GM19468 (cell line): ENCODE data around the gene RANBP3.

Experiments used
- ATAC-seq: cut with Tn5 transposase; IDR thresholded peaks from one replicate; pipeline ENCODE4 v1.9.1; 2021; ENCODE audit warnings: mild to moderate bottlenecking, moderate library complexity, moderate number of reproducible peaks; ENCODE audit not compliant: unreplicated experiment; ENCODE audit errors: extremely low read depth

Gene RANBP3

DNA sequence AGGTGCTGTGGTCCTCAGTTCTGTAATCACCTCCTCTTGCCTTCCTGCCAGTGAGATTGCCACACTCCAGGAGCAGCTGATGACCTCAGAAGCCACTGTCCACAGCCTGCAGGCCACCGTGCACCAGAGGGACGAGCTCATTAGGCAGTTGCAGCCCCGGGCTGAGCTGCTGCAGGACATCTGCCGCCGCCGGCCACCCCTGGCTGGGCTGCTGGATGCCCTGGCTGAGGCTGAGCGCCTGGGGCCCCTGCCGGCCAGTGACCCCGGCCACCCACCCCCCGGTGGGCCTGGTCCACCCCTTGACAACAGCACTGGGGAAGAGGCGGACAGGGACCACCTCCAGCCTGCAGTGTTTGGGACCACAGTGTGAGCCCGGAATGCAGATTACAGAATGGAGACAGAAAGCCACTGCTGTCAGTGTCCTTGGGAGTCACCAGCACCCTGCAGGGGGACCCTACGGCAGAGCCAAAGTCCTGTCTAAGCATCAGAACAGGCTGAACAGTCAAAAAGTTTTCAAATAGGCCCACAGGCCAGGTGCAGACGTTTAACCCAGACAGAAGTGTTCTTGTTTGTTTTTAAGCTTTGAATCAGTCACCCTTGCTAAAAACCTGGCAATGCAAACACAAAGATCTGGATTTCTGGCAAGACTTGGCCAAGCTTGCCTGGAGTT lies 69.0 kb downstream of the RANBP3 start:
- ATAC-seq: no peak

DNA sequence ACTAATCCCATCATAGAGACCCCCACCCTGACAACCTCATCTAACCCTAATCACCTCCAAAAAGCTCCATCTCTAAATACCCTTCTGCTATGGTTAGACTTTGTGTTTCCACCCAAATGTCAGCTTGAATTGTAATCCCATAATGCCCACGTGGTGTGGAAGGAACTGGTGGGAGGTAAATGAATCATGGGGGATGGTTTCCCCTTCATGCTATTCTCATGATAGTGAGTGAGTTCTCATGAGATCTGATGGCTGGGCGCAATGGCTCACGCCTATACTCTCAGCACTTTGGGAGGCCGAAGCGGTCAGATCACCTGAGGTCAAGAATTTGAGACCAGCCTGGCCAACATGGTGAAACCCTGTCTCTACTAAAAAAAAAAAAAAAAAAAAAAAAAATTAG lies 70.7 kb downstream of the RANBP3 start:
- ATAC-seq: no peak

DNA sequence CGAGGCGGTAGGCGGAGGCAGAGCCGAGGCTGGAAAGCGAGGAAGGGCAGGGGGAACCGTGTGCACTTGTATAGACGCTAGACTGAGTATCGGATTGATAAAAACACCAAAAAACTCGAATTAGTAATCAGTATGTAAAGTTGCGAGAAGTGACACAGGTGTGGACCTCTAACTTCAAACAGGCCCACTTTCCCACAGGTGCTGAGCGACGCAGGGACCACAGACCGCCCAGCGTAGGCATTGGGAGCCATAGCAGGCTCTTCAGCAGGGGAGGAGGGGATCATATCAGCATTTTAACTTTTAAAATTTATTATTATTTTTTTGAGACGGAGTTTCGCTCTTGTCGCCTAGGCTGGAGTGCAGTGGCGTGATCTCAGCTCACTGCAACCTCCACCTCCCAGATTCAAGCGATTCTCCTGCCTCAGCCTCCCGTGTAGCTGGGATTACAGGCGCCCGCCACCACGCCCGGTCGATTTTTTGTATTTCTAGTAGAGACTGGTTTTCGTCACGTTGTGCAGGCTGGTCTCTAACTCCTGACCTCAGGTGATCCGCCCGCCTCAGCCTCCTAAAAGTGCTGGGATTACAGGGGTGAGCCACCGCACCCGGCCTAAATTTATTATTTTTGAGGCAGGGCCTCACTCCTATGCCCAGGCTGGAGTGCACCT lies 72.7 kb downstream of the RANBP3 start:
- ATAC-seq: no peak

DNA sequence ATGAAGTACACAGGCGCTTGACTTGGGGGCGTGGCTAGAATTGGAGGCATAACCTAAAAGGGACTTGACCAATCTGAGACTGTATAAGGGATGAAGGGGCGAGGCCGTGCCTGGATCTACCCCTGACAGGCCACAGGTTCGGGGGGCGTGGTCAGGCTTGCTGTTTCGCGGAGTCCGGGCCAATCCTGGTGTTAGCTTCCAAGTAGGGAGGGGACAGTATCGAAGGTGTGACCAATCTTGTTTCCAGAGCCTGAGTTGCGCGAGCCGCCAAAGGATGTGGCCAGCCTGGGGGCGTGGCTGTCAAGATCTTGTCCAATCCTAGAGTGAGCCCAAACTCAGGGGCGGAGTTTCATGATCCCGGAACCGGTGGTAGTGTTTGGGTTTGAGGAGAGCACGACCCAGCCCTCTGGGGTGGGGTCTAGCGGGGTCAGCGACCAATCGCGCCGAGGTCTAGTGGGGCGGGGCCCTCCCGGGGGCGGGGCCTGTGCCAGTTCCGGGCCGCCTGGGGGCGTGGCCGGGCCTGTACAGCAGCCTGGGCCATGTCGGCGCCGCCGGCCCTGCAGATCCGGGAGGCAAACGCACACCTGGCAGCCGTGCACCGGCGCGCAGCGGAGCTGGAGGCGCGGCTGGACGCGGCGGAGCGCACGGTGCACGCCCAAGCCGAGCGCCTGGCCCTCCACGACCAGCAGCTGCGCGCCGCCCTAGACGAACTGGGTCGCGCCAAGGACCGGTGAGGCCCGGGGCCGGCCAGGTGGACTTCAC lies 73.4 kb downstream of the RANBP3 start, which contains the start of gene VMAC:
Gene VMAC, plus strand, starts transcription at position 521 of the 762 bp plus-strand sequence. Its CDS starts 19 bp downstream, at position 540.
- peak; percentile 78 for ATAC-seq

DNA sequence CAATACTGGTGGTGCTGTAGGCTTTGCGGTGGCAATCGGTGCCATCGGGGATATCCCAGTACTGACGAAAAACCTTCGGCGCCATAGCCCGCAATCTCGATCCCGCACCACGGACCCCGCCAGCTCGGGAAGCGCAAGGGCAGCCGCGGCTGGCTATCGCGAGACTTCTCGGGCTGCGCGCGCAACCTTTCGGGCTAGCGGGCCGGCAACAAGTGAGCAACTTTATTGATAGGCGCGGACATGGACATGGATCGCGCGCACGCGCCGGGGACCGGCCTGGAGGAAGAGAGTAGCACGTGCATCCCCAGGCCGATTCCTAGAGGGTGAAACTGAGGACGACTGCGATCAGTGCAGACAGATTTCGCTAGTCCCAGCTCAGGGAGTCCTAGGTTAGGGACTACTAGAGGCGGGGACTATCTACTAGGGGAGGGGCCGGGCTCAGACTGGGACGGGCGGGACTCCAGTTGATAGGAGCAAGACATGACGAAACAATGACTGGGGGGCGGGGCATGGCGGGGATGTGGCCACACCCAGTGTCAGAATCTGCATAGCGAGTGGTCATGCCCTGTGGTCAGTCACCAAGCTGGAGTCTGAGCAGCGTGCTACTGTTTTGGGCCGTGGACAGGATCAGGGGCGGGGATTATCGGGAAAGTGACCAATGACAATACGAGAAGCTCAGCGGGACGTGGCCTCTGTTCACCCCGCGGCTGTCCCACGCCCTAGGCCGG lies 74.2 kb downstream of the RANBP3 start, which contains the start of gene NDUFA11:
Gene NDUFA11, minus strand, starts transcription at position 167 of the 728 bp plus-strand sequence. Its CDS starts 82 bp downstream, at position 85.
- ATAC-seq: peak; percentile 4

DNA sequence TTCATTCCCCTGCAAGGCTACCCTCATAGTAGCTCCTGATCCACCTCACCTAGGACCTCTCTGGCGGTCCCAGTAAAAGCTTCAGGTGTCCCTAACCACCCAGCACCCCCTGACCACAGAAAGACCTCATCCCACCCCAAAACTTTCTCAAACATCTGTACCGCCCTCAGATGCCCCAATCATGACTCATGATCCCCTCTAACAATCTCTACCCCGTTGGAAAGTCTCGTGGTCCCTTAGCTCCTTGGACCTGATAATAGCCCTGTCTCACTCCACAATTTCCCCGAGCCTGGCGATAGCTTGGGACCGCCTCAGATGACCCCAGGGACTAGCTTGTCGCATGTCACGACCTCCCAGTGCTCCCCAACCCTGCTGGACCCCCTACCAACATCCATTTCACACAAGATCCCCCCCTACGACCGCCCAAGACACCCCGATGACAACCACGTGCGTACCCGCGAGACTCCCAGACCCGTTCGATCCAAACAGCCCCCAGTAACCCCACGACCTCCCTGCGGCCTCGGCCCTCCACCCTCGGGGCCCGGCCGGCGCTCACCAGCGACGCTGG lies 74.8 kb downstream of the RANBP3 start:
- no peak for ATAC-seq

DNA sequence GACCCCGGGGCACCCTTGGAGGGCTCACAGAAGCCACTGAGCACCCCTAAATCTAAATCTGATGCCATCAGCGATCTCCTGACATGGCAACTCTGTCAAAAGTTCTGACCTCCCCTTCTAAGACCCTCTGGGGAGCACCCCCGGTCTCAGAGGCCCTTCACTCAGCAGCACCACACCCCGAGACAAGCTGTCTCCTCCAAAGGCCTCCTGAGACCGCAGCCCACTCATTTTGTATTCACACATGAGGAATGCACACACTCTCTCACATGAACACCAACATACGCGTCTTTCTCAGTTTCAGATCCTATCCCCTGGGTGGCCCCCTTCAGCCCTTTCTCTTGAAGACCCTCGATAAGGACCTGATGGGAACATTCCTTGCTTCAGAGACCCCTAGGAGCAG lies 77.0 kb downstream of the RANBP3 start:
- ATAC-seq: no peak

DNA sequence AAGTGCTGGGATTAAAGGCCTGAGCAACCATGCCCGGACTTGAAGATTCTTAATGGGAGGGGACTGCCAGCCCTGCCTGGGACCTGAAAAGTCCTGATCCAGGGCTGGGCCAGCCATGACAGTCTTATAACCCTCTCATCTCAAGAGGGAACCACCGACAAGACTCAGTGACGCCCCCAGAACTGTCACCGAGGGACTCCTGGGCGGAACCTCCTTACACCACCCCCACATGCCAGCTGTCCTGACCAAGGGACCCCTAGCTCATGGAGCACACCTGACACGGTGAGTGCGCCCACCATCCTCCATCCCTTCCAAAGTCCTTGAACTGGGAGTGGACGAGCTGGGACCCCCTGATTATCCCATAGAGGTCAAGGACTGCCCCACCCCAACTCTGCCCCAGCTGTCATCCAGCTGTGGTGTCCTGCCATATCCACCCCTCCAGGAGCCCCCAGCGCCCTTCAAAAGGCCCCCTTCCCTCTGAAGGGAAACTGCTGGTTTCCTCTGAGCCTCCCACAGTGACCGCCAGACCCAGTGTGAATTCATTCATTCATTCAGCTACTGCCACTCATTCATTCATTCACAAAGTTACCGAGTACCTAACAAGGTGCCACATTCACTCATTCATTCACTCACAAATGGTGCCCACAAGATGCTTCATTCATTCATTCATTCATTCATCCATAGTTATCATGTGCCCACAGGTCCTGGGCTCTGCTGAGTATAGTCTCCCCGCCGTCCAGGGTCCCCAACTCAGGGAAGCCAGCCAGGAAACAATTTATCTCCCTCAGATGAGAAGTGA lies 78.0 kb downstream of the RANBP3 start:
- ATAC-seq: no peak

DNA sequence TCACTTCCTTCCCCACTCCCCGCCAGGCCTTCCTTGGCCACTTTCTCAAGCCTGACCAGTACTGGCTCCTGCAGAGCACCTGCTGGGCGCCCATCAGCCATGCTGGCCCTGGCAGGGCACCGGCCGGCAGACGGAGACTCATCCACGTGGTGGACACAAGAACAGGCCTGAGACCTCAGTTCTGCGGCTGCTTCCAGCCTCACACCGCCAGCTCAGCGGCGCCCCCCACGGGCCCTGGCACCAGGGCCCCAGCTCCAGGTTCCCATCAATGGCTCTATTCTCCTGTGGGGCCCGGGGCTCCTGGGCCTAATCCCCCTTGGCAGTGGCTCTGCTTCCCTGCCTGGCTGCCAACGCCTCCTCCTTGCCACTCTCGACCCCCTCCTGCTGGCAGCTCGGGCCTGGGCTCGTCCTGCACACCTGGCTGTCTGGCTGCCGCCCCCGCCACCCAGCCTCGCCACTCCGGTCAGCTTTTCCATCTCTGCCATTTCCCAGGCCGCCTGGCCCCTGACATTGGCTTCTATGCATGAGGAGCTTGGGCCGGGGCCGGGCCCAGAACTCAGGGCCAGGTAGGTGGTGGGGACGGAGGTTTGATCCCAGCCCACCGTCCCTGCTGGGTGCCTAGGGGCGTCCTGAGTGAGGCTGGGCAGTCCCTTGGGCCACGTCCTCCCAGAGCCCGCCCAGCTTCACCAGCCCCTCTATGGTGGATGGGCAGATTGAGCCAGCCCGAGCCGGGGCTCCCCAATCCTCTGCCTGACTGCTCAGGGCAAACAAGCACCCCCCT lies 80.6 kb downstream of the RANBP3 start:
- no peak for ATAC-seq

DNA sequence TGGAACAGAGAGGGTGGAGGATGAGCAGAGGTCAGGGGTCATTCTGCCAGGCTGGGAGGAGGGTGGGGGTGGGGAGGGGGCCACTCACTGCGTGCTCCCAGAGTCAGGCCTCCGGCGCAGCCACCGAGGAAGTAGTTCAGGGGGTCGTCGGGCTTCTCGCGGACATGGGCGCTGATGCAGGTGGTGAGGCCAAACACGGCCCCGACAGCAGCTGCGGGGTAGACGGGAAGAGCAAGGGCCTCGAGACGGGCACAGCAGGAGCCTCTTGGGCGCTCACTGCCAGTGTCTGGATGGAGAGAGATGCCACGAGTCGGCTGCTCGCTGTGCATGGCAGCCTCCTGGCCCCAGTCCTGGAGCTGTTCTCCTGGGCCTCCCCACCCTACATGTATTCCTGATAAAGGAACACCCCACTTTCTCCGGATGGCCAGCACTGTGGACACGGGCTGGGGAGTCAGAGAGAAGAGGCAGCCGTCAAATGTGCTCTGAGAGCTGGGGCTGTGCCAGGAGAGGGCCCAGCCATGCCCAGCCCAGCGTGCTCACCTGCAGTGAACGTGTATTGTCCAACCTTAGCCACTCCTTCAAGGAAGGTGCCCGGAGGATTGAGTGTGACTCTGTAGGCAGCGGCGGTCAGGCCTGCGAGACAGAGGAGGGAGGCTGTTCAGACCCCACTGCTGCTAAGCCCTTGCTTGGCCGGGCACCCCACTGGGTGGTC lies 81.4 kb downstream of the RANBP3 start:
- ATAC-seq: no peak

DNA sequence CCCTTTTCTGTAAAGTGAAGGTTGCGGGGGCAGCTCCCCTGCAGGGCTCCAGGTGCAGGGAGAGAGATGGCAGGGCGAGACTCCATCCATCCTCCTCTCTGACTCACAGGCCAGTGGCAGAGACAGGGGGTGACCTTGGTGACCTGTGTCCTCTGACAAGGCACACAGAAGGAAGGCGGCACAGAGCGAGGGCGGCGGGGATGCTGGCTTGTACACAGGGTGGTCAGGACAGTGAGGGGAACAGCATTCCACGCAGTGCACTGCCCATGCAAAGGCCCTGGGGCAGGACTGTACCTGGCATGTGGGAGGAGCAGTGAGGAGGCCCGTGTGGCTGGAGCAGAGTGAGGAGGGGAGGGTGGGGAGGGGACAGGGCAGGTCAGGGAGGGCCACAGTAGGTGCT lies 82.0 kb downstream of the RANBP3 start:
- no peak for ATAC-seq

DNA sequence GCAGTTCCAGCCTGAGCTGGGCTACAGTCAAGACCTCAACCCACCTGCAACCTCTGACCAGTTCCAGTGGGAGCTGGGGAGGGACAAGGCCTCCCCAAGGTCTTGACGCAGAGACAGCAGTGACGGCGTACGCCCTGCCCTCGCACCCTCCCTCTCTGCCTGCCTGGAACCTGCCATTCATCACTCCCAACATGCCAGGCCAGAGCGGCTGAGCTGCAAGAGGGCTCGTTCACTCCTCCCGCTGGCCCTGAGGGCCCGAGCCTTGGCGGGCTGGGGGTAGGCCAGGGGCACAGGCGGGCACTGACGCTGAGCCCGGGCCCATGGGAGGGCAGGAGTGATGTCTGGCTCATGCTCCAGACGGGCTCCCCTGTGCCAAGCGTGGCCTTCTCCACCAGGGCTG lies 82.5 kb downstream of the RANBP3 start:
- ATAC-seq: no peak

DNA sequence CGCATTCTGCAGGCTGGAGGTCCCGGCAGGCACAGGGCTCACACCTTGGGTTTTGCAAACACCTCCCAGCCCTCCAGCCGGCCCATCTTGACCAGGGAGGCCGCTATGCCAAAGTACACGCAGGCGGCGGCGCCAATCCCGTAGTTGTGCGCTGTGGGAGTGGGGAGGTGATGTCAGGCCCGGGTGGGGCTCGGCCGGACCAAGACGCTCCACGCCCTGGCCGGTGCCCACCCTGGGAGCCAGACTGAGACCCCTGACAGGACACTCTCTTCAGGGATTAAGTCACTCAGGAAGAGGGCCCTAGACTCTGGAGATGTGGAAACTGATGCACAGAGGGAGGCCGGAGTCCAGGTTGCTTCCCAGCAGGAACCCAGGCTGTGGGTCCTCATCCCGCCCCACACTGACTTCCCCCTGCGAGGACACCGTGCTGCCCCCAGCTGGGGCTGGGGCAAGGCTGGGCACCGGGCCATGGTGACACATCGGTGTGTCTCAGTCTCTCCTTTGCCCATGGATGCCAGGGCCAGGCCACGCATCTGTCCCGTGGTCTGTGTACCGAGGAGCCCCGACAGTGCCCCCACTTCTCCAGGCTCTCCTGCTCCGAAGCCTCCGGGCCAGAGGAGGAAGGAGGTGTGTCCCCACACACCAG lies 83.1 kb downstream of the RANBP3 start:
- ATAC-seq: no peak

DNA sequence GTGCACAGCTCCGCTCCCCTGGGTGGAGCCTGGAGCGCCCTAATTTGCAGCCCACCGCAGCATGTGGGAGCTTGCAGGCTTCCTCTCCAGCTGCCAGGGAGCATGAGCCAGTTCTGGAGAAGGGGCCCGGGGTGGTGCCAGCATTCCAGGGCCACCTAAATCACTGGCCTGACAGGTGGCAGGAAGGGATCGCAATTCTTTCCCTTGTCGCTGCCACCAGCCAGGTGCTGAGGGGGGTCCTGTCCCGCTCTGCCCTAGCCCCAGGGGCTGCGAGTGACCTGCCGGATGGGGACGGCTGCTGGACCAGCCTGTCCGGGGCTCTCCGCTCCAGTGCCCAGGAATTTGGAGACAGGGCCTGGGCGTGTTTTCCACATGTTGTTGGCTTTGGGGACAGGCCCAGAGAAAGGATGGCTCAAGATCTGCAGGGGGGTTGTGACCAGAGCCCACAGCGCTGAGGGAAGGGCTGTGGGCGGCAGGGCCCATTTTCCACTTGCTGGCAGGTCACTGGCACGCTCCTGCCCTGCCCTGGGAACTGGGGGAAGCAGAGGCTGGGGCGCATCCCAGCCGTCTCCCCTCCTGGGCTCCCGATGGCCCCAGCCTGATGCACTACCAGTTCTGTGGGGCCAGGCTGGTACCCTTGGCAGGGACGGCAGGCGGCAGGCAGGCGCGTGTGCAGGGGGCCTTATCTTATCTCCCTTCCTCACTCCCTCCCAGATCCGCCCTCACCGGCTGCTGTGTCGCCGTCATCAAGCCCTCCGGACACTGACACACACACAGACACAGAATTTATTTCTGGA lies 83.8 kb downstream of the RANBP3 start:
- no peak for ATAC-seq

DNA sequence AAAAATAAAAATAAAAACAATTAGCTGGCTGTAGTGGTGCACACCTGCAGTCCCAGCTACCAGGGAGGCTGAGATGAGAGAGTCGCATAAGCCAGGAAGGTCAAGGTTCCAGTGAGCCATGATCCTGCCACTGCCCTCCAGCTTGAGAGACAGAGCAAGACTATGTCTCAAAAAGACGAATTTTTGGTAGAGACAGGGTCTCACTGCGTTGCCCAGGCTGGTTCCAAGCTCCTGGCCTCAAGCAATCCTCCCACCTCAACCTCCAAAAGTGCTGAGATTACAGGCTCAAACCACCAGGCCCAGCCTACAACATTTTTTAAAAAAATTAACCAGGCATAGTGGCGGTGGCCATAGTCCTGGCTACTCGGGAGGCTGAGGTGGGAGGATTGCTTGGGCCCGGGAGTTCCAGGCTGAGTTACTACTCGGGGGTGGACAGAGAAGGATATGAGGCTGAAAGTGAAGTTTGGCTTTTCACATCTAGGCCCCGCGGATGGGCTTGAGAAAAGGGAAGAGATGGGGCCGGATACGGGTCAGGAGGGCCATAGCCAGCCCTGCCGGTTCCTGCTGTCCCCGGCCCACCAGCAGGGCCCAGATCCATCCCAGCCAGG lies 84.5 kb downstream of the RANBP3 start:
- no peak for ATAC-seq

DNA sequence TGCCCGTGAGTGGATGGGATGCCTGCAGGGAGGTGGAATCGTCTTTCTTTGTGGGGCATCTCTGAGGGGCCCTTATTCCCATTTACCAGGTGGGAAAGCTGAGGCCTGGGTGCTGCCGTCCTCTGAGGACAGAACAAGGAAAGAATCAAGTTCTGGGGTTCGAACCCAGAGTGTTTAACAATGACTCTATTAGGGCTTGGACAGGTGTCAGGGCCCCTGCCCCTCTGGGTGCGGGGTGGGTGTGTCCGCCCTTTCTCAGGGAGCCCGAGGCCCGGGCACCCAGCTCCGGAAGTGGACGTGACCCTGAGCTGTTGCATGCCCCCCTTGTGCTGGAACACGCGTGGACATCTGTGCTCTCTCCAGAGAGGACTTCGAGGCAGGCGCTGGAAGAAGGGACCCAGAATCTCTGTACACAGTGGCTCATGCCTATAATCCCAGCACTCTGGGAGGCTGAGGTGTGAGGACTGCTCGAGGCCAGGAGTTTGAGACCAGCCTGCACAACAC lies 85.1 kb downstream of the RANBP3 start:
- ATAC-seq: no peak
